Measurements from ENCODE around the gene LCN9. TPM values are rescaled to one million over a fixed set of nuclear protein-coding genes. Genes with fewer than 3 reads are reported as not detected.

Gene LCN9
- total and polyA plus RNA-seq, 9 of the 15 experiments (the other 6 are each of a cell fraction or from before 2014, with no cell fraction given), result not detected

GRCh38 chr9:135618866-135619598 is 44.1 kb upstream of the LCN9 start (continued):
- TF ChIP-seq, protein P1, sequence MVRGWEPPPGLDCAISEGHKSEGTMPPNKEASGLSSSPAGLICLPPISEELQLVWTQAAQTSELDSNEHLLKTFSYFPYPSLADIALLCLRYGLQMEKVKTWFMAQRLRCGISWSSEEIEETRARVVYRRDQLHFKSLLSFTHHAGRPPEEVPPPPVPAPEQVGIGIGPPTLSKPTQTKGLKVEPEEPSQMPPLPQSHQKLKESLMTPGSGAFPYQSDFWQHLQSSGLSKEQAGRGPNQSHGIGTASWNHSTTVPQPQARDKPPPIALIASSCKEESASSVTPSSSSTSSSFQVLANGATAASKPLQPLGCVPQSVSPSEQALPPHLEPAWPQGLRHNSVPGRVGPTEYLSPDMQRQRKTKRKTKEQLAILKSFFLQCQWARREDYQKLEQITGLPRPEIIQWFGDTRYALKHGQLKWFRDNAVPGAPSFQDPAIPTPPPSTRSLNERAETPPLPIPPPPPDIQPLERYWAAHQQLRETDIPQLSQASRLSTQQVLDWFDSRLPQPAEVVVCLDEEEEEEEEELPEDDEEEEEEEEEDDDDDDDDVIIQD (CRISPR knock-in tag; IDR thresholded peaks at IDR 0.05), result no peak
- no peak for TF ChIP-seq POLR2AphosphoS5 (IDR thresholded peaks at IDR 0.05; ENCODE audit: control insufficient read depth, insufficient read depth, low read depth, low read length)
- TF ChIP-seq AFF1 (IDR thresholded peaks at IDR 0.05; ENCODE audit: low read depth in 1 of 2, partially characterized antibody in 2 of 2), result no peak
- TF ChIP-seq ZNF124 (CRISPR knock-in tag; IDR thresholded peaks at IDR 0.05), result no peak
- TF ChIP-seq HNRNPLL (IDR thresholded peaks at IDR 0.05; ENCODE audit: low read depth, low read length, poor library complexity, severe bottlenecking), result no peak
- TF ChIP-seq MAFF (IDR thresholded peaks at IDR 0.05; ENCODE audit: low read length), result no peak
- TF ChIP-seq ZKSCAN1 (IDR thresholded peaks at IDR 0.05; ENCODE audit: low read depth, low read length), result no peak
- no peak for TF ChIP-seq ZNF766 (CRISPR knock-in tag; conservative IDR thresholded peaks at IDR 0.05)
- TF ChIP-seq ZNF143 (CRISPR knock-in tag; IDR thresholded peaks at IDR 0.05), result no peak
- TF ChIP-seq, protein P2, sequence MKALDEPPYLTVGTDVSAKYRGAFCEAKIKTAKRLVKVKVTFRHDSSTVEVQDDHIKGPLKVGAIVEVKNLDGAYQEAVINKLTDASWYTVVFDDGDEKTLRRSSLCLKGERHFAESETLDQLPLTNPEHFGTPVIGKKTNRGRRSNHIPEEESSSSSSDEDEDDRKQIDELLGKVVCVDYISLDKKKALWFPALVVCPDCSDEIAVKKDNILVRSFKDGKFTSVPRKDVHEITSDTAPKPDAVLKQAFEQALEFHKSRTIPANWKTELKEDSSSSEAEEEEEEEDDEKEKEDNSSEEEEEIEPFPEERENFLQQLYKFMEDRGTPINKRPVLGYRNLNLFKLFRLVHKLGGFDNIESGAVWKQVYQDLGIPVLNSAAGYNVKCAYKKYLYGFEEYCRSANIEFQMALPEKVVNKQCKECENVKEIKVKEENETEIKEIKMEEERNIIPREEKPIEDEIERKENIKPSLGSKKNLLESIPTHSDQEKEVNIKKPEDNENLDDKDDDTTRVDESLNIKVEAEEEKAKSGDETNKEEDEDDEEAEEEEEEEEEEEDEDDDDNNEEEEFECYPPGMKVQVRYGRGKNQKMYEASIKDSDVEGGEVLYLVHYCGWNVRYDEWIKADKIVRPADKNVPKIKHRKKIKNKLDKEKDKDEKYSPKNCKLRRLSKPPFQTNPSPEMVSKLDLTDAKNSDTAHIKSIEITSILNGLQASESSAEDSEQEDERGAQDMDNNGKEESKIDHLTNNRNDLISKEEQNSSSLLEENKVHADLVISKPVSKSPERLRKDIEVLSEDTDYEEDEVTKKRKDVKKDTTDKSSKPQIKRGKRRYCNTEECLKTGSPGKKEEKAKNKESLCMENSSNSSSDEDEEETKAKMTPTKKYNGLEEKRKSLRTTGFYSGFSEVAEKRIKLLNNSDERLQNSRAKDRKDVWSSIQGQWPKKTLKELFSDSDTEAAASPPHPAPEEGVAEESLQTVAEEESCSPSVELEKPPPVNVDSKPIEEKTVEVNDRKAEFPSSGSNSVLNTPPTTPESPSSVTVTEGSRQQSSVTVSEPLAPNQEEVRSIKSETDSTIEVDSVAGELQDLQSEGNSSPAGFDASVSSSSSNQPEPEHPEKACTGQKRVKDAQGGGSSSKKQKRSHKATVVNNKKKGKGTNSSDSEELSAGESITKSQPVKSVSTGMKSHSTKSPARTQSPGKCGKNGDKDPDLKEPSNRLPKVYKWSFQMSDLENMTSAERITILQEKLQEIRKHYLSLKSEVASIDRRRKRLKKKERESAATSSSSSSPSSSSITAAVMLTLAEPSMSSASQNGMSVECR (CRISPR knock-in tag; IDR thresholded peaks at IDR 0.05), result no peak
- no peak for TF ChIP-seq NFIX (CRISPR knock-in tag; IDR thresholded peaks at IDR 0.05; ENCODE audit: low read depth)
- TF ChIP-seq ZNF12 (CRISPR knock-in tag; IDR thresholded peaks at IDR 0.05), result no peak
- no peak for TF ChIP-seq CREM (IDR thresholded peaks at IDR 0.05; ENCODE audit: low read depth)

Measured in K562 (cell line).